Spleen (tissue), 11 donors: ENCODE measurements around the gene SV2B. TPM values are rescaled to one million over a fixed set of nuclear protein-coding genes. Genes with fewer than 3 reads are reported as not detected.

Source experiments
- DNase-seq: peaks from one replicate; pipeline ENCODE4 v3.0.0-alpha.2; 2020
- H3K27ac ChIP-seq, 8 donors: fragments of 200-600 bp; sonication (generic) in 7 of 8; 1 replicate in 4 of 8; 2 replicates in 4 of 8; pipeline versions ENCODE4 v1.5.0 to v1.8.0; 2016 to 2021; ENCODE audit warnings: inconsistent platforms in 4 of 8, mild to moderate bottlenecking in 4 of 8, moderate library complexity in 1 of 8
- H3K27me3 ChIP-seq, 7 donors: fragments of 200-600 bp; sonication (generic) in 6 of 7; replicated peaks in 1 of 7; 1 replicate in 4 of 7; 2 replicates in 3 of 7; pipeline versions ENCODE4 v1.5.0 to v1.8.0; 2016 to 2021; ENCODE audit warnings: inconsistent platforms in 3 of 7, mild to moderate bottlenecking in 1 of 7
- H3K36me3 ChIP-seq, 6 donors: fragments of 200-600 bp; sonication (generic) in 5 of 6; 1 replicate in 4 of 6; 2 replicates in 2 of 6; pipeline versions ENCODE4 v1.5.0 to v1.8.0; 2016 to 2021; ENCODE audit warnings: inconsistent platforms in 2 of 6
- H3K4me1 ChIP-seq, 6 donors: fragments of 200-600 bp; sonication (generic) in 5 of 6; 1 replicate in 3 of 6; 2 replicates in 3 of 6; pipeline versions ENCODE4 v1.5.0 to v1.8.0; 2016 to 2021; ENCODE audit warnings: inconsistent platforms in 3 of 6
- H3K4me3 ChIP-seq, 8 donors: fragments of 200-600 bp; sonication (generic) in 7 of 8; 1 replicate in 4 of 8; 2 replicates in 4 of 8; pipeline versions ENCODE4 v1.5.0 to v1.8.0; 2016 to 2021; ENCODE audit warnings: inconsistent platforms in 4 of 8, mild to moderate bottlenecking in 4 of 8, moderate library complexity in 2 of 8
- H3K9me3 ChIP-seq, 8 donors: fragments of 200-600 bp; sonication (generic) in 7 of 8; 1 replicate in 4 of 8; 2 replicates in 4 of 8; pipeline versions ENCODE4 v1.5.0 to v1.8.0; 2016 to 2021; ENCODE audit warnings: inconsistent platforms in 4 of 8
- CTCF ChIP-seq, 11 experiments: fragments of 200-600 bp in 7 of 11; fragments of 450-650 bp in 4 of 11; sonication (generic) in 4 of 11; IDR thresholded peaks in 8 of 11; conservative IDR thresholded peaks in 3 of 11; 1 replicate in 7 of 11; 2 replicates in 4 of 11; pipeline versions ENCODE4 v1.4.0 to v1.8.0; 2016 to 2021; ENCODE audit warnings: antibody characterized with exemption in 11 of 11, inconsistent platforms in 4 of 11, mild to moderate bottlenecking in 1 of 11
- POLR2A ChIP-seq, 3 donors: fragments of 450-650 bp; IDR thresholded peaks; one replicate each; pipeline ENCODE4 v1.5.1; 2017; ENCODE audit warnings: antibody characterized with exemption in 3 of 3, mild to moderate bottlenecking in 1 of 3
- POLR2AphosphoS5 ChIP-seq, 3 donors: sonication (generic); formaldehyde crosslinking; IDR thresholded peaks; one replicate each; pipeline ENCODE4 v1.5.1; 2017; ENCODE audit warnings: antibody characterized with exemption in 3 of 3
- WGBS, 5 donors: extraction: QIAGEN DNeasy Blood & Tissue Kit in 3 of 5; methylation state at CpG; one replicate each; pipeline versions ENCODE4 v1.1.5 to v1.1.7; 2013 to 2018; 5-methylcytosine and 5-hydroxymethylcytosine counted together
- intact Hi-C: fragments of 100-400 bp; cut with DNase I; formaldehyde crosslinking; loops from one replicate; pipeline ENCODE4 v1.15.0; 2023; ENCODE audit warnings: low total_unique reads
- polyA plus RNA-seq, 3 donors: library from polyadenylated mRNA; stranded (reverse); fragments of 200-250 nt; gene quantifications; one replicate each; pipeline ENCODE4 v1.2.1, GENCODE V29; 2013
- total RNA-seq, 7 donors: library from RNA; depleted of rRNA in 3 of 7; stranded (reverse); fragments of >200 nt in 3 of 7; fragmentation: NEBNext Ultra II Directional in 4 of 7; extraction: Animal tissue kit (Norgen Biotek cat#: 25700) in 4 of 7; gene quantifications; one replicate each; pipeline versions ENCODE4 v1.1.0 to v1.2.1, GENCODE V29; 2016 to 2021
- donor health status: healthy with polysubstance abuse.
- donor health status: DM: no; HTN: no; CAD: no; lungs with moderate emphysema.
- donor health status: DM: no; HTN: no; CAD: no.
- donor health status: Bipolar disorder and iron deficiency.
- donor health status: healthy.
- donor health status: DM: no; HTN: no; CAD: no.
- donor health status: DM: yes; HTN: yes; CAD: no.

SV2B gene
- total and polyA plus RNA-seq, 10 donors: 0.07 to 1.2 (median 0.48) TPM

- DNase-seq: no peak
- Histone ChIP-seq H3K27ac (peak overlapping the region in 3 of 8 donors; percentile 14 to 39 (median 21)), H3K27me3 (peaks cover 0 to 17% (median 0%) of the 10 kb centered on the region in 7 donors), H3K4me1 (peaks cover 0 to 15% (median 4%) of the 10 kb centered on the region in 6 donors), H3K9me3 (peaks cover 0 to 7% (median 3%) of the 10 kb centered on the region in 8 donors), H3K36me3 (no peaks in the 10 kb centered on the region), H3K4me3 (no peak overlapping the region)
- TF ChIP-seq POLR2AphosphoS5 (IDR thresholded peaks at IDR 0.05): no peak
- no peak for TF ChIP-seq POLR2A (IDR thresholded peaks at IDR 0.05)
- no peak for TF ChIP-seq CTCF (IDR thresholded peaks at IDR 0.05 in 8 of 11, conservative IDR thresholded peaks at IDR 0.05 in 3 of 11)
- WGBS, 5 donors: 60 to 84% (median 72%) methylated on average over 5 of the region's 5 CpGs
- intact Hi-C loops: no loop called here
Measured at GRCh38 chr15:91319371-91320059, 219.5 kb downstream of the SV2B start.

GRCh38 chr15:91320101-91320500 is 220.0 kb downstream of the SV2B start:
- no peak overlapping the region for H3K27ac ChIP-seq
- 65 to 81% (median 78%) methylated on average over 4 of the region's 4 CpGs for WGBS, 5 donors

DNA sequence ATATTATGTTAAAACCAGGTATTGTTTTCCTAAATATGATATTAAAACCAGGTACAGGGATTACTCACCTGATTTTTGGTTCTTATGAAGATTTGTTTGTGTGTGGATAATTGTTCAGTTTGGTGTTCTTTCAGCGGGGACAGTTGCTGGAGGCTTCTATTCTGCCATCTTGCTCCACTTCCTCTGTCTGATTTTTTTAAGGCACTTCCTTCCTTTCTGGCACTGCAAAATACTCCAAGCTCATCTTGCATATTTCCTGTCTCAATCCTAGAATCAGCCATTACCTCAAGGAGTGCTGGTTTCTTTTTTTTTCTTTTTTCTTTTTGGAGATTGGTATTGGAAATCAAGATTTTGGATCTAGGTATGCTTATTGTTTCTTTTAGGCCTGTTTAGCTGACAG is 229.9 kb downstream of the SV2B start:
- TF ChIP-seq CTCF (IDR thresholded peaks at IDR 0.05 in 8 of 11, conservative IDR thresholded peaks at IDR 0.05 in 3 of 11): no peak
- TF ChIP-seq POLR2A (IDR thresholded peaks at IDR 0.05): no peak
- TF ChIP-seq POLR2AphosphoS5 (IDR thresholded peaks at IDR 0.05): no peak
- no peaks in the 10 kb centered on the region for H3K36me3 ChIP-seq
- 14 to 32% (median 28%) methylated on average over 1 of the region's 1 CpG for whole genome bisulfite sequencing, 5 donors

More at GRCh38 chr15:91320101-91320500, 220.0 kb downstream of the SV2B start:
- H3K4me3 ChIP-seq: no peak overlapping the region
- H3K27me3 ChIP-seq: peaks cover 0 to 12% (median 0%) of the 10 kb centered on the region in 7 donors
- H3K36me3 ChIP-seq: no peaks in the 10 kb centered on the region
- H3K4me1 ChIP-seq: peaks cover 0 to 15% (median 4%) of the 10 kb centered on the region in 6 donors
- no peak for DNase-seq
- H3K9me3 ChIP-seq: peaks cover 0 to 9% (median 4%) of the 10 kb centered on the region in 8 donors
- intact Hi-C loops: no loop called here
- TF ChIP-seq POLR2A (IDR thresholded peaks at IDR 0.05) (no peak), POLR2AphosphoS5 (IDR thresholded peaks at IDR 0.05) (no peak), CTCF (IDR thresholded peaks at IDR 0.05 in 8 of 11, conservative IDR thresholded peaks at IDR 0.05 in 3 of 11) (no peak)

GRCh38 chr15:91331581-91331980 is 231.5 kb downstream of the SV2B start:
- intact Hi-C loops: no loop called here
- TF ChIP-seq POLR2AphosphoS5 (IDR thresholded peaks at IDR 0.05) (no peak), POLR2A (IDR thresholded peaks at IDR 0.05) (no peak), CTCF (IDR thresholded peaks at IDR 0.05 in 8 of 11, conservative IDR thresholded peaks at IDR 0.05 in 3 of 11) (no peak)
- WGBS, 5 donors: 67 to 83% (median 83%) methylated on average over 4 of the region's 4 CpGs
- no peak overlapping the region for H3K27ac ChIP-seq
- no peak overlapping the region for H3K4me3 ChIP-seq
- no peak for DNase-seq
- H3K4me1 ChIP-seq: no peaks in the 10 kb centered on the region
- no peaks in the 10 kb centered on the region for H3K36me3 ChIP-seq
- peaks cover 0 to 1% (median 0%) of the 10 kb centered on the region in 8 donors for H3K9me3 ChIP-seq
- H3K27me3 ChIP-seq: peaks cover 0 to 31% (median 0%) of the 10 kb centered on the region in 7 donors

More for the DNA sequence above, 229.9 kb downstream of the SV2B start:
- H3K27ac ChIP-seq: peak overlapping the region in 1 of 8 donors; percentile 17
- H3K27me3 ChIP-seq: peaks cover 0 to 20% (median 0%) of the 10 kb centered on the region in 7 donors
- H3K9me3 ChIP-seq: peaks cover 0 to 6% (median 0%) of the 10 kb centered on the region in 8 donors
- H3K4me1 ChIP-seq: no peaks in the 10 kb centered on the region
- intact Hi-C loops: no loop called here
- DNase-seq: no peak
- no peak overlapping the region for H3K4me3 ChIP-seq
